NCI-H1048 (cell line): Measurements from ENCODE around the gene PFKP.

ENCODE experiments used
- DNase-seq: peaks from one replicate; lab custom pipeline; 2025; lab: John Stamatoyannopoulos, UW

The PFKP gene

DNA sequence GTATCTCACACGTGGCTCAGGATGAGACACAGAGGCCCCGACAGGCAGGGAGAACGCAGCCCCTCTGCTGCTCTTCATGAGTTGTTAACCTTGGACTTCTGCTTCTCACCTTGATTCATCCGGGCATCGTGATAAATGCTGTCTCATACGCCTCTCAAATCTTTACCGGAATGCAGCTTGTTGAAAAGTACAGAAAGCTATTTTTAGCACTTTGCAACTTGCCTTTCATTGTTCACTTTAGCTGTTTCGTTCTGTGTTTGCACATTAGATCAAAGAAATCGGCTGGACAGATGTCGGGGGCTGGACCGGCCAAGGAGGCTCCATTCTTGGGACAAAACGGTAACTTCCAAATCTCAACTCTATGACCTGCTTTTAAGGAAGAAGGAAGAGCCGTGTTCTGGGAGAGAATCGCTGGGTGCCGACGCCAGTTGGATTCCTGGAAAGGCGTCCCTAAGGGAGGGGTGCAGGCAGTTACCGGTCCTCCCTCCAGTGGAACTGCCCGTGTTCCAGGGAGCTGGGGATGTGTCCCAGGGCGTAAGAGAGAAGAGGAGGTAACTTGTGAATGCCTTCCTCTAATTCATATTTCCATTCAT is 49.3 kb downstream of the PFKP start:
- no peak for DNase-seq

DNA sequence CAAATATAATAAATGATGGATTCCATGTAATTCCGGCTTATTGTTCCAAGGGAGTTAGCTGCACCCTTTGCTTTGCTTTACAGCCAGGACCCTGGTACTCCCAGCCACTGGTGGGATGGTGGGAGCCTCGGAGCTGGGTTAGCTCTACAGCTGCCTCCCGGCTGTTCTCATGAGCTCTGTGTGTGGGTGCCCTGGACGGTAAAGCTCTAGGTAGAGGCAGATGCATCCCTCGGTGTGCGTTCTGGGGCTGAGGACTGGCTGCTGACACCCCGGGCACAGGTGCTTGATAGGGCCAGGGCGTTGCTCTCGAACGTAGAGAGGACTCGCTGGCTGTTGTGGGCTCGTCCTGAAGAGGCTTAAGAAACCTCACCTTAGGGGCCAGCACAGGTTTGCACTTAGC is 50.1 kb downstream of the PFKP start:
- DNase-seq = no peak

GRCh38 chr10:3118641-3119091 is 51.3 kb downstream of the PFKP start:
- DNase-seq = no peak

DNA sequence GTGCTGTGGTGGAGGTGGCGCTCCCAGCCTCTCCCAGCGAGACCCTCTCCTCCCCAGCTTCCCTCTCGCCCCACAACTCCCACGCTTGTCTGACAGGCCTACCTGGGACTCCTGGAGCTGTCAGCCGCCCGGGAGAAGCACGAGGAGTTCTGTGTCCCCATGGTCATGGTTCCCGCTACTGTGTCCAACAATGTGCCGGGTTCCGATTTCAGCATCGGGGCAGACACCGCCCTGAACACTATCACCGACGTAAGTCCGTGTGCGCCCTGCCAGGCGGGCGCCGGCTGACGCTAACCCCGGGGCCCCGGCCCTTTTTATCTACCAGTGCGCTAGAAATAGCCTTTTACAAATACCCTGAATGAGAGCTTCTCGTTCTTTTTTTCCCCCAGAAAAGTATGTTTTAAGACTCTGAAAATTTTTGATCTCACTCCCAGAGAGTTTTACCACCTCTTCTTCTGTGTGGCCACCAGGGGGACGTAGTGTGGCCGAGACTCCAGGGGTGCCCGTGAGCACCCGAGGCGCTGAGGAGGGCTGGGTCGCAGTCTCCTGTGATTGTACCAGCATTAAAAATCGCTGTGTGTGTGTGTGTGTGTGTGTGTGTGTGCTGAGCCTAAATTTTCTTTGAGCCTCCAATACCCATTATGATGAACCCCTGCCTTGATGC is 52.6 kb downstream of the PFKP start:
- DNase-seq = no peak

DNA sequence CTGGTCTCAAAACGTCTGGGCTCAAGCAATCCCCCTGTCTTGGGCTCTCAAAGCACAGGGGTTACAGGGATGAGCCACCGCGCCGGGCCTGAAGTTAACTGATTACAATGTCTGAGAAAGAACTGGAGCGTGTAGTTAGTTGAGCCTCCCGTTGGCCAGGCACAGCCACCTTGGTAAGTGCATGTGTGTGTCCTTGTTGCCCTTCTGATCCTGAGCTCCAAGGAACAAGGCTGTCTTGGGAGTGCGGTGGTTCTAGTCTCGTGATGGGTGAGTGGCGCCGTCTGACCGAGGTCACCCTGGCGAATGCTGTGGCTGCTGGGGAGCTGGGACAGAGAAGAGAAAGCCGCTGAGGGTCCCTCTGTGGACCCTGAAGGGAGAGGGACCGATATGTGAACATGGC is 54.7 kb downstream of the PFKP start:
- DNase-seq = no peak

- DNase-seq = no peak
These were observed 55.3 kb downstream of the PFKP start for GRCh38 chr10:3122486-3123205.

- DNase-seq = no peak
These were observed 56.4 kb downstream of the PFKP start for GRCh38 chr10:3123571-3124411.

- no peak for DNase-seq
These were observed 57.2 kb downstream of the PFKP start for GRCh38 chr10:3124412-3125175.

GRCh38 chr10:3125527-3126170 is 58.3 kb downstream of the PFKP start:
- no peak for DNase-seq

- DNase-seq = no peak
These were observed 58.9 kb downstream of the PFKP start for GRCh38 chr10:3126249-3126648.

GRCh38 chr10:3126741-3127346 is 59.5 kb downstream of the PFKP start:
- DNase-seq = peak; percentile 68

- DNase-seq = no peak
These were observed 60.6 kb downstream of the PFKP start for GRCh38 chr10:3127921-3128320.

DNA sequence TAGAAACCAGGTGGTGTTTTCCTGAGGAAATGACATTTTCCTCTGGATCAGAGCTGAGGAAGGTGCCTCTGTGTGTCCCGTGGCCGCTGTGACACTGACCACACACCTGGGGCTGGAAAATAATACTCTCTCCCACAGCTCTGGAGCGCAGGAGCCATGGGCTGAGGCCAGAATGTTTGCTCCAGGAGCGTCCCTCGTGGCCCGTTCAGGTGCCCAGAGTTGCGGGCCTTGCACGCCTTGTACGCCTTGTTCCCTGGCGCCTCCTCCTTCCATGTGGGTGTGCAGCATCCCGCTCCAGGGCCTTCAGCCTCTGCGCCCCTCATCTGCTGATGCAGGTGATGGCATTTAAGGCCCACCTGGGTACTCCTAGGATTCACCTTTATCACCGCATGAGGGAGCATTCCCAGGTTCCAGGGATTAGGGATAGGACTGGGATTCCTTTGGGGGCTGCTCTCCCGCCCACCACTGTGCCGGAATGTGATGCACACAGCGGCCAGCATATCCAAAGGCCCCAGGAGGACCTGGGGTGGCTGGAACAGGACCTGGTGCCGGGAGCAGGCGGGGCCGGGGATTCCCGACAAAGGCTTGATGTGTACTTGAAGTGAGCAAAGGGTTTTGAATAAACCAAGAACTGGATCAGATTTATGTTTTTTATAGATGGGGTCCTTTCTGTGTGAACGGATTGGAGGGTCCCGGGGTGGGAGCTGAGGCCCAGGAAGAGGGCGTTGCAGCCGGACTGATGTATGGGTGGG is 61.2 kb downstream of the PFKP start:
- DNase-seq = no peak

DNA sequence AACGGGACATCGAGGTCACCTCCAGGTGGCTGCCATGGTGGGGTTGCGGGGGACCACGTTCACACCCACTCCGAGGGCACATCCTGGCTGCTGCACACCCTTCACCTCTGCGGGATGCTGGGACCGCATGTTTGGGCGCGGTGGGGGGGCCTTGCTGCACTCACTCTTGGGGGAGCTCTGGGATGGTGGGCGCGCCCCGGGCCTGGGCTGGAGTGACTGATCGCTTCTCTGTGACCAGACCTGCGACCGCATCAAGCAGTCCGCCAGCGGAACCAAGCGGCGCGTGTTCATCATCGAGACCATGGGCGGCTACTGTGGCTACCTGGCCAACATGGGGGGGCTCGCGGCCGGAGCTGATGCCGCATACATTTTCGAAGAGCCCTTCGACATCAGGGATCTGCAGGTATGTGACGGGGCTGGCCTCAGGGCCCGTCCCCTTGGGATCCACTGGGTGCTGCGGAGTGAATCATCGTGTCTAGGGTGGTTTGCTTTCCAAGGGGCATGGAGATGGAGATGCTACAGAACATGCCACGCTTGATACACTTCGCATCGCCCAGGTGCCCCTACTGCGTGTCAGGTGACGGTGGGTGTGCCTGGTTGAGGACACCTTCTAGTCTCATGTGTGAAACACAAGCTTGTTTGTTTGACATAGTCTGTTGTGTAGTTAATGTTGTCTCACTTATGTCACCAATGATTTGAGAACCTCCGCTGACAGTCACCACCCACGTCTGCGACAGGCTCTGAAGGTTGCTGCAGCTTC is 62.4 kb downstream of the PFKP start:
- DNase-seq = no peak

- no peak for DNase-seq
These were observed 63.8 kb downstream of the PFKP start for GRCh38 chr10:3131098-3131497.

DNA sequence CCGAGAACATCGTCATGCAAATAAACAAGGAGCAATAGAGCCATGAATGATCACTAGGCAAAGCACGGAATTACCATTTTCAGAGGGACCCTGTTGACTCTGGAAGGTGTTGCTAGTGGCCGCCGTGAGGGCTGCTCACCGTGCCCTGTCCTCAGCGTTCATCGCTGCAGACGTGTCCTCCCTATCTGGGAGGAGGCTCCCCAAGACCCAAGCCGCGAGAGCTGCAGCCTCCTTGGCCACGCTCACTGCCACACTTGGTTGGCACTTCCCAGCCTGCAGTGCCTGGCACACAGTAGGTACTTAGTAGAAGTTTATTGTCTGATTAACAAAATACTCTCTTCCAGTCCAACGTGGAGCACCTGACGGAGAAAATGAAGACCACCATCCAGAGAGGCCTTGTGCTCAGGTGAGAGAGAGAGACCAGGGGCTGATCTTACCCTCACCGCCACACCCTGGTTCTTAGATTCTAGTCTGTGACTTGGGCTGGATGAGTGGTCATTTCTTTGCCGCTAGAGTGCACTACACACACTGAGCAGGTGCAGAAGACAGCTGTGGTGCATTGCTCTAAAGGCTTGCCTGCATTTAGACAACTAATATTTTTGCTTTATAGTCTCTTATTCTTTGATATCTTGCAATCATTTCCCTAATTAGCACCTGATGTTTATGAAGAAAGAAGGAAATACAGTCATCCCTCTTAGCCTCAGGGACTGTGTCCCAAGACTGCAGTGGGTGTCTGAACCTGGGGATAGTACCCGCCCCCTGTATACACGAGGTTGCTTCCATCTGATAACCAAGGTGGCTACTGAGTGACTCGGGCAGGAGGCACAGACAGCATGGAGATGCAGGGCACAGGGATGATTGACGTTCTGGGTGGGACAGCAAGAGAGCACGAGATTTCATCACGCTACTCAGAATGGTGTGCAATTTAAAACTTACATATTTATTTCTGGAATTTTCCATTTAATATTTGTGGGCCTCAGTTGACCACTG is 65.0 kb downstream of the PFKP start:
- DNase-seq = no peak

DNA sequence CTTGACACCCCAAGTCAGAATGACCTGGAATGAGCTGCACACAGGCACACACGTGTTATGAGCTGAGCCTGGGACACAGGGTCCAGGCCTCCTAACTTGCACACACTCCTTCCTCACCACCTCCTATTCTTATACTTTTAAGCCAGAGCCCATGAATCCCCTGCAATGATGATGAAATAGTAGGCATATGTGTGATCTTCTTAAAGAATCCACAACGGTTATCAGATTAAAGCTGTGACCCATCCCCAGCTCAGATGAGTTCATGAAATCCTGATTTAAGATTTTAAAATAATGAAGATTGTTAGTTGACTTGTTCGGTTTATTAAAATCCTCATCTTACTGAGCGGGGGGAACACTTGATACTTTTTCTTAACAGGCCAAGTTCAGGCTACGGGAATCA is 66.6 kb downstream of the PFKP start:
- DNase-seq = no peak

- no peak for DNase-seq
These were observed 67.7 kb downstream of the PFKP start for GRCh38 chr10:3135006-3135405.
